ENCODE measurements around the gene ALDH1L1.

Gene ALDH1L1

DNA sequence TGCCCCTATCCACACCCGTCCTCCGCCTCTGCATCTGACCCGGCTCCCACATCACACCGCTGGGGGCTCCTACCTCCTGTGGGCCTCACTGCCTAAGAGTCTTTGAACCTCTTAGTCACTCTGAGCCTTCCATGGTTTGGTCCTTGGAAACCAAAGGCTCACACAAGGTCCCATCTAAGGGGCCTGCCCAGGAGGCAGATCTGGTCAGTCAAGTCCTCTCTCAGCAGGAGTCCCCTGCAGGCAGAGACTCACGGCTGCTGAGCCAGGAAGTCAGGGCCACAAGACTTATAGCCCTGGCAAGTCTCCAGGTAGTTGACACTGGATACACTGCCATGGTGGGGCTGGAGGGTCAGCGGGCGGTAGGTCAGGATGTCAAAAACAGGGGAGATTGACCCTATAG is 31.2 kb upstream of the ALDH1L1 start:
- Histone ChIP-seq H3K9me3 (ENCODE audit: insufficient read depth, low read length) (peaks cover 56% of the 10 kb centered on the region; the same call in 1 of the 2 replicates), H3K4me3 (ENCODE audit: insufficient read length, low read depth) (no peak overlapping the region), H3K4me1 (ENCODE audit: insufficient read depth, insufficient read length) (peaks cover 11% of the 10 kb centered on the region), H3K36me3 (ENCODE audit: insufficient read depth, insufficient read length, low read length) (no peaks in the 10 kb centered on the region), H3K9ac (ENCODE audit: insufficient read length, low read depth) (no peak overlapping the region), H3K27me3 (ENCODE audit: insufficient read depth, insufficient read length) (peaks cover 17% of the 10 kb centered on the region)
- TF ChIP-seq YY1 (IDR thresholded peaks at IDR 0.05; ENCODE audit: insufficient read depth, insufficient read length) (no peak), SUZ12 (IDR thresholded peaks at IDR 0.05; ENCODE audit: extremely low read depth, insufficient read depth, insufficient read length) (no peak), ZNF274 (IDR thresholded peaks at IDR 0.05; ENCODE audit: low read depth, low read length) (no peak)
- no peak for DNase-seq (ENCODE audit: low read depth, low spot score)

DNA sequence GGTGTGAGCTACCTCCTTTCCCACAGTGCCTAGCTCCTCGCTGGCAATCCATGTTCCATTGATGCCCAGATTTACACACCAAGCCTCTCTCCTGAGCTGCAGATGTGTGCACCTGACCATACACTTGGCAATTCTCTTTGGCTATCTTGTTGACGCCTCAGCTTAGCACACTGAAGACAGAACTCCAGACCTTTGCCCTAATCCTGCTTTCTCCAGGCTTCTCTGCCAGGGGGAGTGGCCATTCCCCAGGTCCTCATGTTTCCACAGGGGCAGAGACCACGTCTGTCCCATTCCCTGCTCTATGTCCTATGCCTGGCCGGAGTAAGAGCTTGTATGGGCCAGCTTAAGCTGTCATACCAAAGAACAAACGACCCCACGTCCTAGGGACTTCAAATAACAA is 30.2 kb upstream of the ALDH1L1 start:
- H3K36me3 ChIP-seq (ENCODE audit: insufficient read depth, insufficient read length, low read length): no peaks in the 10 kb centered on the region
- H3K4me1 ChIP-seq (ENCODE audit: insufficient read depth, insufficient read length): peaks cover 11% of the 10 kb centered on the region
- TF ChIP-seq ZNF274 (IDR thresholded peaks at IDR 0.05; ENCODE audit: low read depth, low read length) (no peak), YY1 (IDR thresholded peaks at IDR 0.05; ENCODE audit: insufficient read depth, insufficient read length) (no peak), SUZ12 (IDR thresholded peaks at IDR 0.05; ENCODE audit: extremely low read depth, insufficient read depth, insufficient read length) (no peak)
- no peak overlapping the region for H3K4me3 ChIP-seq (ENCODE audit: insufficient read length, low read depth)
- H3K27me3 ChIP-seq (ENCODE audit: insufficient read depth, insufficient read length): peaks cover 17% of the 10 kb centered on the region
- no peak for DNase-seq (ENCODE audit: low read depth, low spot score)
- peaks cover 56% of the 10 kb centered on the region; the same call in 1 of the 2 replicates for H3K9me3 ChIP-seq (ENCODE audit: insufficient read depth, low read length)
- no peak overlapping the region for H3K9ac ChIP-seq (ENCODE audit: insufficient read length, low read depth)

DNA sequence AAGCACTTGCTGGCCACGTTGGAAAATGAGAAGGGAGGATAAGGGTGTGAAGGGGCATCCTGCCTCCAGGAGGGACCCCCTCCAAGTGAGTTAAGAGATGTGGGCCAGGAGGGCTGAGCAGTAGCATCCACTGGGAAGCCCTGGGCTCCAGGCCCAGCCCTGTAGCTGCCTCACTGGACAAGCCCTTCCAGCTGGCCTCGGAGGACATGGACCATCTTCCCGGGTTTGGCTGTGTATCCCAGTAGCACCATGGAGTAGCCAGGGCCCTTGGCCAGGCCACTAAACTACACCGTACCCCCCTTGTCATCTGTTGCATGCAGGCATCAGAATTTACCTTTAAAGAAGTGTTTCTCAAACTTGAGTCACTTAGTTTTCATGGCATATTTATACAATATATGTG is 29.4 kb upstream of the ALDH1L1 start:
- Histone ChIP-seq H3K4me3 (ENCODE audit: insufficient read length, low read depth) (no peak overlapping the region), H3K4me1 (ENCODE audit: insufficient read depth, insufficient read length) (peaks cover 11% of the 10 kb centered on the region), H3K27me3 (ENCODE audit: insufficient read depth, insufficient read length) (peaks cover 17% of the 10 kb centered on the region), H3K9ac (ENCODE audit: insufficient read length, low read depth) (no peak overlapping the region), H3K36me3 (ENCODE audit: insufficient read depth, insufficient read length, low read length) (no peaks in the 10 kb centered on the region), H3K9me3 (ENCODE audit: insufficient read depth, low read length) (peaks cover 50% of the 10 kb centered on the region; the same call in 1 of the 2 replicates)
- DNase-seq (ENCODE audit: low read depth, low spot score): no peak
- no peak for TF ChIP-seq YY1 (IDR thresholded peaks at IDR 0.05; ENCODE audit: insufficient read depth, insufficient read length)
- TF ChIP-seq ZNF274 (IDR thresholded peaks at IDR 0.05; ENCODE audit: low read depth, low read length): no peak
- TF ChIP-seq SUZ12 (IDR thresholded peaks at IDR 0.05; ENCODE audit: extremely low read depth, insufficient read depth, insufficient read length): no peak

DNA sequence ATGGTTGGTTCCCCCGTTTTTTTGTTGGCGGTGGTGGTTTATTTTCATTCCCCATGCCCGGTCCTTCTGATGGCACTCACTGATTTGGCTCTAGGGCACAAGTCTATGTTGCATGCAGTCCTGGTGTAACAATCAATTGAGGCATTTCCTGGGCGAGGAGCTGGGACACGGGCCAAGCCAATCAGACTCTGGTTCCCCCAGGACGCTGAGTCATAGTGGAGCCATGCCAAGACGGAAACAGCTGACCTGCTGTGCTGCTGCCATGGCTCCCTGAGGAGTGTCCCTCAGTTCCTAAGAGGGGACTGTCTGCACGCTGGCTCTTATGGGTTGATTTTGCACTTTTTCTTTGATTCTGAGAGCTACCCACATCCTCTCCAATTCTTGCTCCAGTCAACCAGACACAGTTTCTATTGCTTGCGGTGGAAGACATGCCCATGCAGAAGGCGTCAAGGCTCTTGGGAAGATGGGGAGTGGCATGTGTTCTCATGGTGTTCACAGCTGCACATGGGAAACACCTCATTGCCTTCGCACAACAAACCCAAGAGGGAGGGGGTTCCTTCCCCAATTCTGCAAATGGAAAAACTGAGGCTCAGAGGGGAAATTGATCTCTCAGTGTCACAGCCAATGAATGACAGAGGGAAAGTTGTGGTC is 28.3 kb upstream of the ALDH1L1 start:
- no peak overlapping the region for H3K4me3 ChIP-seq (ENCODE audit: insufficient read length, low read depth)
- no peak for DNase-seq (ENCODE audit: low read depth, low spot score)

DNA sequence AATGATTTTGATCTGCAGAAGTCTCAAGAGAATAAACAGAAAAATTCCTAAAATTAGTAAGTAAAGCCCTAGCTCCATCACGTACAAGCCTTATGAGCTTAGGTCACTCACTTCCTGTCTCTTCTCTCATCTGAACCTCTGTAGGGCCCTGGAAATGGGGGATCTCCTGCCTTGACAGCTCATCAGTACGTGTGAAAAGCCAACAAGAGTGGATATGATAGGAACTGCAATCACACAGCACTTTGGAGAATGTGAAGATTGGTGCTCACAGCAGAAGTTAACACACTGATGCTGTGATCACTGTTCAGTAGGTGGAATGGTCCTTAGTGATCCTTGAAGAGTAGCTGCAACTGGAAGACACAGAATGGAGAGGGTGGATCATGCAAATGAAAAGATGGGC is 27.8 kb upstream of the ALDH1L1 start:
- Histone ChIP-seq H3K4me3 (ENCODE audit: insufficient read length, low read depth) (no peak overlapping the region), H3K27me3 (ENCODE audit: insufficient read depth, insufficient read length) (peaks cover 7% of the 10 kb centered on the region), H3K4me1 (ENCODE audit: insufficient read depth, insufficient read length) (peaks cover 5% of the 10 kb centered on the region), H3K36me3 (ENCODE audit: insufficient read depth, insufficient read length, low read length) (no peaks in the 10 kb centered on the region), H3K9me3 (ENCODE audit: insufficient read depth, low read length) (peaks cover 40% of the 10 kb centered on the region; the same call in 1 of the 2 replicates), H3K9ac (ENCODE audit: insufficient read length, low read depth) (no peak overlapping the region)
- no peak for DNase-seq (ENCODE audit: low read depth, low spot score)
- TF ChIP-seq ZNF274 (IDR thresholded peaks at IDR 0.05; ENCODE audit: low read depth, low read length) (no peak), YY1 (IDR thresholded peaks at IDR 0.05; ENCODE audit: insufficient read depth, insufficient read length) (no peak), SUZ12 (IDR thresholded peaks at IDR 0.05; ENCODE audit: extremely low read depth, insufficient read depth, insufficient read length) (no peak)

More for the DNA sequence above, 28.3 kb upstream of the ALDH1L1 start:
- H3K9ac ChIP-seq (ENCODE audit: insufficient read length, low read depth): no peak overlapping the region
- peaks cover 40% of the 10 kb centered on the region; the same call in 1 of the 2 replicates for H3K9me3 ChIP-seq (ENCODE audit: insufficient read depth, low read length)
- TF ChIP-seq ZNF274 (IDR thresholded peaks at IDR 0.05; ENCODE audit: low read depth, low read length) (no peak), YY1 (IDR thresholded peaks at IDR 0.05; ENCODE audit: insufficient read depth, insufficient read length) (no peak), SUZ12 (IDR thresholded peaks at IDR 0.05; ENCODE audit: extremely low read depth, insufficient read depth, insufficient read length) (no peak)
- H3K4me1 ChIP-seq (ENCODE audit: insufficient read depth, insufficient read length): peaks cover 8% of the 10 kb centered on the region
- H3K27me3 ChIP-seq (ENCODE audit: insufficient read depth, insufficient read length): peaks cover 8% of the 10 kb centered on the region
- no peaks in the 10 kb centered on the region for H3K36me3 ChIP-seq (ENCODE audit: insufficient read depth, insufficient read length, low read length)

DNA sequence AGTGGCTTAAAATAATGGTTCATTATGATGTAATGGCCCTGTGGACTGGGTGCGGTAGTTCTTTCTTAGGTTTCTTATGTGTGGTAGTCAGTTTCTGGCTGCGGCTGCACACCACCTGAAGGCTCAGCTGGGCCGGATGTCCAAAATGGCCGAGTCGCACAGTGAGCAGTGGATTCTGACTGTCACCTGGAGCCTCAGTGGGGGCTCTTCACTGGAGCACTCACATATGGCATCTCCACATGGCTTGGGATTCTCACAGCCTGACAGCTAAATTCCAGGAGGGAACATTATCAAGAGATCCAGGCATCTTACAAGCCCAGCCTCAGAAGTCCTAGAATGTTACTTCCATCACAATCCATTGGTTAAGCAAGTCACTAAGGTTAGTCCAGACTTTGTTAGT is 26.8 kb upstream of the ALDH1L1 start:
- Histone ChIP-seq H3K4me1 (ENCODE audit: insufficient read depth, insufficient read length) (peaks cover 5% of the 10 kb centered on the region), H3K9ac (ENCODE audit: insufficient read length, low read depth) (no peak overlapping the region), H3K4me3 (ENCODE audit: insufficient read length, low read depth) (no peak overlapping the region), H3K9me3 (ENCODE audit: insufficient read depth, low read length) (peaks cover 40% of the 10 kb centered on the region; the same call in 1 of the 2 replicates), H3K27me3 (ENCODE audit: insufficient read depth, insufficient read length) (peaks cover 7% of the 10 kb centered on the region), H3K36me3 (ENCODE audit: insufficient read depth, insufficient read length, low read length) (no peaks in the 10 kb centered on the region)
- TF ChIP-seq YY1 (IDR thresholded peaks at IDR 0.05; ENCODE audit: insufficient read depth, insufficient read length) (no peak), SUZ12 (IDR thresholded peaks at IDR 0.05; ENCODE audit: extremely low read depth, insufficient read depth, insufficient read length) (no peak), ZNF274 (IDR thresholded peaks at IDR 0.05; ENCODE audit: low read depth, low read length) (no peak)
- DNase-seq (ENCODE audit: low read depth, low spot score): no peak

DNA sequence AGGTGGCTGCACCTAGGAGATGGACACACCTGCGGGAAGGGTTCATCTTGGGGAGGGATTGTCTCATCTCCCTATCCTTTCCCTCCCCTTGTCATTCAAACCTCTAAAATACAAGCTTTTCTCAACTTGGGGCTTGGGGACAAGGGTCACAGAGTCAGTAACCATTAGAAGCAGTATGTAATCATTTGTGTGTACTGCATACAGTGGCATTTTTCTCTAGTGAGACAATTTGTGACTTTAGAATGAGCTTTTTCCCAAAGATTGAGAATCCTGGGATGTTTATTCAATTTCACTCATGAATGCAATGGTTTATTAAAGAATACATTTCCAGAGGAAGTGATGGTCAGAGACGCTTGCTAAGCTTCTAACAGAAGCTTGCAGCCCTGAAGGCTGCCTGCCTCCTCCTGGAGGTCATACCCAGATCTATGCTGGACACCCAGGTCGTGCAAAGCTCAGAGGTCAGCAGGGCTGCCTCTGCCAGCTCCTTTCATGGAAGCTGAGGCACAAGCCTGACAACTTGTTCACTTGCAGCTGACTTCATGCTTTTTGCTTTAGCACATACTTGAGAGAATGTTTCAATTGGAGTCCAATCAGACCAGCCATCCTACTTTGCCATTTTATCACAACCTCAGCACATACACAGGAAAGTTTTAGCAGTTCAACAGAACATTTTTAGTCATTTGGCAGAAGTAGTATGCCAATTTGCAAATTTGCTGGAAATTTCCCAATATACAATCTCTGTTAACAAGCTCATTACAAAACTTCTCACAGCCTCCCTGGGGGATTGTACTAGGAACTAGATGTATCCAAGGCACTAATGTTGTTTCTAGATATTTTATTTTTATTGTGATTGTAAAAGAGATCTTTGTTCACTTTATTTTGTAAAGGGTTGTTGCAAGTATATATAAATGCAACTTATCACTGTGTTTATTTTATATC is 25.6 kb upstream of the ALDH1L1 start:
- Histone ChIP-seq H3K27me3 (ENCODE audit: insufficient read depth, insufficient read length) (peaks cover 2% of the 10 kb centered on the region), H3K36me3 (ENCODE audit: insufficient read depth, insufficient read length, low read length) (no peaks in the 10 kb centered on the region), H3K4me3 (ENCODE audit: insufficient read length, low read depth) (no peak overlapping the region), H3K9me3 (ENCODE audit: insufficient read depth, low read length) (peaks cover 30% of the 10 kb centered on the region; the same call in 1 of the 2 replicates), H3K9ac (ENCODE audit: insufficient read length, low read depth) (no peak overlapping the region), H3K4me1 (ENCODE audit: insufficient read depth, insufficient read length) (no peaks in the 10 kb centered on the region)
- TF ChIP-seq YY1 (IDR thresholded peaks at IDR 0.05; ENCODE audit: insufficient read depth, insufficient read length): no peak
- no peak for TF ChIP-seq ZNF274 (IDR thresholded peaks at IDR 0.05; ENCODE audit: low read depth, low read length)
- TF ChIP-seq SUZ12 (IDR thresholded peaks at IDR 0.05; ENCODE audit: extremely low read depth, insufficient read depth, insufficient read length): no peak
- no peak for DNase-seq (ENCODE audit: low read depth, low spot score)
